Neutrophil (primary cell): ENCODE measurements around the gene TTK.

Experiments
- H3K27ac ChIP-seq: fragments of 200-600 bp; sonication (generic); 2 replicates; pipeline ENCODE4 v1.5.1; 2016; ENCODE audit warnings: mild to moderate bottlenecking, moderate library complexity
- H3K27me3 ChIP-seq: fragments of 200-600 bp; sonication (generic); 2 replicates; pipeline ENCODE4 v1.6.0; 2016; ENCODE audit warnings: mild to moderate bottlenecking
- H3K36me3 ChIP-seq: fragments of 200-600 bp; sonication (generic); 2 replicates; pipeline ENCODE4 v1.5.1; 2017
- H3K4me1 ChIP-seq, 2 experiments: fragments of 200-600 bp in 1 of 2; sonication (generic) in 1 of 2; 1 replicate in 1 of 2; 2 replicates in 1 of 2; pipeline versions ENCODE4 v1.5.1 to v1.6.1; 2013 to 2016; ENCODE audit warnings: low read depth in 1 of 2, low read length in 1 of 2, mild to moderate bottlenecking in 1 of 2, moderate library complexity in 1 of 2; ENCODE audit not compliant: control insufficient read depth in 1 of 2, insufficient read depth in 1 of 2
- H3K4me3 ChIP-seq, 2 experiments: fragments of 200-600 bp in 1 of 2; sonication (generic) in 1 of 2; 1 replicate in 1 of 2; 2 replicates in 1 of 2; pipeline ENCODE4 v1.5.1; 2013 to 2016; ENCODE audit warnings: low read depth in 1 of 2, low read length in 1 of 2, mild to moderate bottlenecking in 1 of 2, moderate library complexity in 1 of 2
- H3K9me3 ChIP-seq: fragments of 200-600 bp; sonication (generic); 2 replicates; pipeline ENCODE4 v1.5.1; 2016
- TF ChIP-seq, protein P1 (sequence below): fragments of 200-600 bp; sonication (generic); IDR thresholded peaks from 2 replicates; pipeline ENCODE4 v1.5.1; 2016; ENCODE audit warnings: antibody characterized with exemption

Gene TTK

DNA sequence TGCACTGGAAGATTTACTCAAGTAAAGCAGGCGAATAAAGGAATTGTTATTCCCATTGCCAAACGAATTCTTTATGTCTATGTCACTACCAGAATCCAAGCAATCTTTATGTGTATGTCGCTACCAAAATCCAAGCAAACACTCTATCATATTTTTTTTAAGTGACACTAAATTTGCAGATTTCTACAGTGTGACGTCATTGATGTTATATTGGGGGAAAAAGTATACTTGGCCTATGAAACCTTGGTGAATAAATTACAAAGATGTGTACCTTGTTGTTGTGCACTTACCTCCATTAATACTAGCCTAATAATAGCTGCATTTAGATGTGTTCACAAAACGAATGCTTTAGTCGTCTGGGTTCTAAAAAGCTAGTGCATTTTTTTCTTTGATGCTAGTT lies 957 bp downstream of the TTK start:
- TF ChIP-seq, protein P1, sequence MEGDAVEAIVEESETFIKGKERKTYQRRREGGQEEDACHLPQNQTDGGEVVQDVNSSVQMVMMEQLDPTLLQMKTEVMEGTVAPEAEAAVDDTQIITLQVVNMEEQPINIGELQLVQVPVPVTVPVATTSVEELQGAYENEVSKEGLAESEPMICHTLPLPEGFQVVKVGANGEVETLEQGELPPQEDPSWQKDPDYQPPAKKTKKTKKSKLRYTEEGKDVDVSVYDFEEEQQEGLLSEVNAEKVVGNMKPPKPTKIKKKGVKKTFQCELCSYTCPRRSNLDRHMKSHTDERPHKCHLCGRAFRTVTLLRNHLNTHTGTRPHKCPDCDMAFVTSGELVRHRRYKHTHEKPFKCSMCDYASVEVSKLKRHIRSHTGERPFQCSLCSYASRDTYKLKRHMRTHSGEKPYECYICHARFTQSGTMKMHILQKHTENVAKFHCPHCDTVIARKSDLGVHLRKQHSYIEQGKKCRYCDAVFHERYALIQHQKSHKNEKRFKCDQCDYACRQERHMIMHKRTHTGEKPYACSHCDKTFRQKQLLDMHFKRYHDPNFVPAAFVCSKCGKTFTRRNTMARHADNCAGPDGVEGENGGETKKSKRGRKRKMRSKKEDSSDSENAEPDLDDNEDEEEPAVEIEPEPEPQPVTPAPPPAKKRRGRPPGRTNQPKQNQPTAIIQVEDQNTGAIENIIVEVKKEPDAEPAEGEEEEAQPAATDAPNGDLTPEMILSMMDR = no peak
- Histone ChIP-seq H3K9me3 (no peaks in the 10 kb centered on the region), H3K4me1 (peaks cover 17 to 18% of the 10 kb centered on the region in 2 experiments), H3K4me3 (no peak overlapping the region), H3K36me3 (peaks cover 9% of the 10 kb centered on the region), H3K27me3 (no peaks in the 10 kb centered on the region), H3K27ac (no peak overlapping the region)

DNA sequence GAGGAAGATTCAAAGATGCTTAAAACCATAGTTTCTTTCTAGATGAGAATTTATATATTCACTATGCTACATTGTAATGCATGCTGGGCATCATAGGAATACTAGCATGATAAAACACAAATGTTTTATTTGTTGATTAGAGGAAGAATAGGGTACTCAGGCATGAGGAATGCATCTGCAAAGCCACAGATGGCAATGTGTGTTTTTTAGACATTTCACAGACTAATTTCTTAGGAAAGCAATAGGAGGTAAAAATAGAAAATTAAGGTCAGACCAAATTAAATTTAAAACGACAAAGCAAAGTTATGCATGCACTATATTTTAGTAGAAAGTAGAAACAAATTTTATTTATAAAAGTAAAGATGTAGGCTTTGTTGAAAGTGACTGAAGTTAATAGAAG lies 2.1 kb downstream of the TTK start:
- Histone ChIP-seq H3K27me3 (no peaks in the 10 kb centered on the region), H3K9me3 (no peaks in the 10 kb centered on the region), H3K4me1 (peaks cover 17 to 18% of the 10 kb centered on the region in 2 experiments), H3K4me3 (no peak overlapping the region), H3K27ac (no peak overlapping the region), H3K36me3 (peaks cover 18% of the 10 kb centered on the region)
- TF ChIP-seq, protein P1 = no peak

DNA sequence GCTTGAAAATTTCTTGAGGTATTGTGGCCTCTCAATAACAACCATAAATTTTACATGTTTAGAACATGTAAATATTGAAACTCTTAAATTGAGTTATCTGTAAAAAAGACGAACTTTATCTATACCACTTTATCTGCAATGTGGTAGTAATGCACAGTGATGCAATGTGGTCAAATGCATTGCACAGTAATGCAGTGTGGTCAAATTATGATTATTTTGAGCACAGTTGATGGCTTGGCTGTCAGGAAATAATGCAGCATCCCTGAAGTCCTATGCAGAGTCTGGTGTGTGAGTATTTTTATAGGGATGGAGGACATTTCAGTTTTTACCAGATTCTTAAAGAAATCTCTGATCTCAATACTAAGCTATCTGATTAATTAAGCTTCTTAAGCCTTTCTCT lies 5.1 kb downstream of the TTK start:
- Histone ChIP-seq H3K27me3 (no peaks in the 10 kb centered on the region), H3K9me3 (no peaks in the 10 kb centered on the region), H3K4me3 (no peak overlapping the region), H3K36me3 (peaks cover 41% of the 10 kb centered on the region), H3K4me1 (peaks cover 9% of the 10 kb centered on the region in 2 experiments), H3K27ac (no peak overlapping the region)
- TF ChIP-seq, protein P1 = no peak

DNA sequence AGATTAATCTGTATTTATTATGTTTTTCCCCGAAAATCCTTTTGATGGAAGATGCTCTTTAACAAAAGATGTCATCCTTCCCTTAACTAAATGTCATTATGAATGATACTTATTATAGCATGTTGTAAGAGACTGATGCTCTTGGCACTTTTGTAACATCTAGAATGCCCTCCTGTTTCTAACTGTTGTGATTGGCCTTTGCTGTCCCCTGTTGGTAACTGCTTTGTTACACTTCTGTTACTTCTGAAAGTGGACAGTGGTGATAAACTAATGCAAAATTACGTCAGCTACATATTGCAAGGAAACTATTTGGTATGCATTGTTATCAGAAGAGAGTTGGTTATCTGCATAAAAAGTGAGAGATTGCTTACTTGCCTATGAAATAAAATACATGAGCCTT lies 5.8 kb downstream of the TTK start:
- no peaks in the 10 kb centered on the region for H3K27me3 ChIP-seq
- TF ChIP-seq, protein P1 = no peak
- H3K4me3 ChIP-seq = no peak overlapping the region
- H3K4me1 ChIP-seq = peaks cover 1% of the 10 kb centered on the region in 2 experiments
- no peaks in the 10 kb centered on the region for H3K9me3 ChIP-seq
- no peak overlapping the region for H3K27ac ChIP-seq
- H3K36me3 ChIP-seq = peaks cover 46% of the 10 kb centered on the region

DNA sequence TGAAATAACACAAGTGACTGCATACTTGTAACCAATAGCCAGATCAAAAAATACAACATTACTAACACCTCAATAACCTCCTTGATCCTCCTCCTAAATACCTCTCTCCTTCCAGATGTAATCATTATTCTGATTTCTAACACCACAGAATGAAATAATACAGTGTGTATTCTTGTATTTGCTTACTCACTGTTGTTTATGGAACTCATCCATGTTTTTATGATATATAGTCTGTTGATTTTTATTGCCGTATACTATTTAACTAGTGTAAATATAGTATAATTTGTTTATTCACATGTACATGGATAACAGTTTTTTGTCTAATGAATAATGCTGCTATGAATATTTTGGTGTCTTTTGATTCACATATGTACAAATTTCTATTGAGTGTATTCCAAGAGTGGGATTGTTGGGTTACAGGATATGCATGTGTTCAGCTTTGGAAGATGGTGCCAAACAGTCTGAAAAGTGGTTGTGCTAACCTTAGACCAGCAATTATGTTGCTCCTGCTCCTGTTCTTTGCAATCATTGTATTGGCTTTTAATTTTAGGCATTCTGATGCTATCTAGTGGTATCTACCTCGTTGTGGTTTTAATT lies 11.5 kb downstream of the TTK start:
- TF ChIP-seq, protein P1 = no peak
- peaks cover 51% of the 10 kb centered on the region for H3K36me3 ChIP-seq
- no peaks in the 10 kb centered on the region for H3K27me3 ChIP-seq
- H3K9me3 ChIP-seq = no peaks in the 10 kb centered on the region
- H3K4me1 ChIP-seq = no peaks in the 10 kb centered on the region
- H3K27ac ChIP-seq = no peak overlapping the region
- H3K4me3 ChIP-seq = no peak overlapping the region
